Measurements from ENCODE around the gene RGS3.

The RGS3 gene

GRCh38 chr9:113542006-113542405, 78.5 kb downstream of the RGS3 start:
- no peak for TF ChIP-seq CTCF (conservative IDR thresholded peaks at IDR 0.05)
- H3K27ac ChIP-seq: no peak overlapping the region

GRCh38 chr9:113542741-113543140, 79.2 kb downstream of the RGS3 start:
- TF ChIP-seq CTCF (conservative IDR thresholded peaks at IDR 0.05): no peak
- no peak overlapping the region for H3K27ac ChIP-seq

- no peak overlapping the region for H3K27ac ChIP-seq
- TF ChIP-seq CTCF (conservative IDR thresholded peaks at IDR 0.05): no peak
Observed at GRCh38 chr9:113543296-113543981, 79.9 kb downstream of the RGS3 start.

GRCh38 chr9:113543982-113544303, 80.4 kb downstream of the RGS3 start:
- TF ChIP-seq CTCF (conservative IDR thresholded peaks at IDR 0.05): no peak
- H3K27ac ChIP-seq: no peak overlapping the region

GRCh38 chr9:113545068-113545467, 81.5 kb downstream of the RGS3 start:
- no peak for TF ChIP-seq CTCF (conservative IDR thresholded peaks at IDR 0.05)
- no peak overlapping the region for H3K27ac ChIP-seq

GRCh38 chr9:113546566-113546965, 83.0 kb downstream of the RGS3 start:
- no peak for TF ChIP-seq CTCF (conservative IDR thresholded peaks at IDR 0.05)
- H3K27ac ChIP-seq: no peak overlapping the region

GRCh38 chr9:113547501-113547900, 84.0 kb downstream of the RGS3 start:
- no peak for TF ChIP-seq CTCF (conservative IDR thresholded peaks at IDR 0.05)
- no peak overlapping the region for H3K27ac ChIP-seq
